Activated CD4-positive, alpha-beta T cell treated with anti-CD3 and anti-CD28 coated beads for 4 hours (primary cell): ENCODE measurements around the gene IFNK.
"Not testable (repeated sequence)": the region's sequence is repeated elsewhere in the genome, so short reads cannot be mapped to it uniquely, and the experiment has no call there.

Source experiments
- DNase-seq, 2 donors: peaks; one replicate each; pipeline ENCODE4 v3.0.0-alpha.2; 2020

IFNK gene, protein sequence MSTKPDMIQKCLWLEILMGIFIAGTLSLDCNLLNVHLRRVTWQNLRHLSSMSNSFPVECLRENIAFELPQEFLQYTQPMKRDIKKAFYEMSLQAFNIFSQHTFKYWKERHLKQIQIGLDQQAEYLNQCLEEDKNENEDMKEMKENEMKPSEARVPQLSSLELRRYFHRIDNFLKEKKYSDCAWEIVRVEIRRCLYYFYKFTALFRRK

GRCh38 chr9:27524236-27524635, at the start of gene IFNK:
TSS of gene IFNK (plus strand) at chr9:27524290. CDS start at chr9:27524337, 47 bp downstream.
- no peak for DNase-seq

GRCh38 chr9:27474305-27474704, 49.8 kb upstream of the IFNK start:
- no peak for DNase-seq

DNA sequence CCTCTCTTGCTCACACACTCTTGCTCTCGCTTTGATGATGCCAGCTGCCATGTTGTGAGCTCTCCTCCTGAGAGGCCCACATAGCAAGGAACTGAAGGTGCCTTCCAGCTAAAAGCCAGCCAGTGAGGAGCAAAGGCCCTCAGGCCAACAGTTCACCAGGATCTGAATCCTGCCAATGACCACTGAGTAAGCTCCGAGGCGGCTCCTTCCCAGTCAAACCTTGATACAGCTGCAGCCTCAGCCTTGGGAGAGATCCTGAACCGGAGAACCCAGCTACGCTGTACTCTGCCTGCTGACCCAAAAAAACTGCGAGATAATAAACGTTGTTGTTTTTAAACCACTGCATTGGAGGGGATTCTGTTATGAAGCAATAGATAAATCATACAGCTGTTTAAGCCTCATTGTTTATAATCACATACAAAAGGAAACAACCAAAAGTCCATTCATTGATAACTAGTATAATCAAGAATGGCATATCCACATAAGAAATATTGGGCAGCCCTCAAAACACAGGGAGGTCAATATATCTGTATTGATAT, 49.0 kb upstream of the IFNK start:
- no peak for DNase-seq

- DNase-seq = no peak
These were observed 47.1 kb upstream of the IFNK start for GRCh38 chr9:27476870-27477515.

DNA sequence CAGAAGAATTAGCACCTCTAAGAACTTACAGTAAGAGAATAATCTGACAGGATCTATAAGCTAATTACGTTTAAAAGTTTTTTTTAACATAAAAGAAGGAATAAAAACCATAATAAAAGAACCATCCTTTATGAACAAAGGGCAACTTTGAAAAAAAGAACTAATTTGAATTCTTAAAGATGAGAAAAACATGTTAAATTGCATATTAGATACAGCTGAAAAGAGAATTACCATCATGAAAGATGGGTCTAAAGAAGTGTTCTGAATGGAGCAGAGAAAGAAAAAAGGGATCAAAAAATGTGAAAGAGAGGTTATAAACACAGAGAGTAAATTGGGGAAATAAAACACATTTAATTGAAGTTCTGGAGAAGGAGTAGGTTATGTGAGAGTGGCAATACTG, 45.8 kb upstream of the IFNK start:
- no peak for DNase-seq

DNA sequence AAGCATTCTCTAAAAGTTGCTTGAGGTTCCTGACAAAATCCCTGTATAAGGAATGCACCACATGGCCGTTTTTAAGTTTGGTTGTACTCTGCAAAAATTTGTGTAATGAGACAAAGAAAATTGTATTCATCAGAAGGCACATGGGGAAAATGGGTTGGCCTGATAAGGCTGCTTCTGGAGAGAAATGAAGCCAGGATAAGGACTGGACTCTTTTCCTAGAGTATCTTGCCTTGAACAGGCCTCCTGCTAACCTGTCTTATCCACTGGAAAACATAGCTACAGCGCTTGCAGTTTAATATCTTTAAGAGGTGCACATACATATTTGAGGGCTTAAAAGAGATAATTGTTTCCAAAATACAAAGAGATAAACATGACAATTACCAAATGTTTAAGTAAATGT, 41.4 kb upstream of the IFNK start:
- DNase-seq = no peak

GRCh38 chr9:27483576-27483975, 40.5 kb upstream of the IFNK start:
- no peak for DNase-seq

GRCh38 chr9:27485158-27485557, 38.9 kb upstream of the IFNK start:
- no peak for DNase-seq

- DNase-seq = no peak
These were observed 36.9 kb upstream of the IFNK start for GRCh38 chr9:27487128-27487640.

- no peak for DNase-seq
These were observed 36.2 kb upstream of the IFNK start for GRCh38 chr9:27487927-27488326.

DNA sequence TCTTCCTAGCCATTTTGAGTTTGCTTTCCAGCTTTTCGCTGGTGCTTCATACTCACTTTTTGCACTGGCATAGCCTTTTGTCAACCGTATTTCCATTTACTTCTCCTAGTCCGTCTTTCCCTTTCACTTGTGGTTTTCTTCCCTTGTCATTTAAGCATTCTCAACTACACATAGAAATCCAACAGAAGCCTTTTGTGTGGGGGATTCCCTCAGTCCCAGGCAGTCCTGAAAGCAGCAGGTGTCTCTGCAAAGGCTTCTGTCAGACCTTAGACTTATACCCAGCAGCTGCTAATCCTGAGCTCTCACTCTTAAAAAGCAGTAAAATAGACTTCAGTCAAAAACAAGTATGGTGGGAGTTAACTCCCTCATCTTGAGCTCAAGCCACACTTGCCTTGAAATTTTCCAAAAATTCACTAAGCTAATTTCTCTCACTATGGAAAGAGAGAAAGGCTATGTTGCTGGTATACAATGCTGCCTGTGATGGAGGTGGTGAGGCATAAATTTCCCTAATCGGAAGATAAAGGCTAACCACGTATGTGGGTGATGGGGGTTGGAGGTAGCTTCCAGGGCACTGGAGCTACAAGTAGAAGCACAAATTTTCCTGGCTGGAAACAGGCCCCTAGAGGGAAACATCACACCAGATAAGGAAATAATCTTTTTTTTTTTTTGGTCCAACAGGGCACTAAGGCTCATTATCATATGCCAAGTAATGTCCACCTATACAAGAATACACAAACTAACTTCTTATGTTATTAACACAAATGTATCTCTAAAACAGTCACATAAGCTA, 34.8 kb upstream of the IFNK start:
- DNase-seq = no peak

GRCh38 chr9:27491154-27491553, 32.9 kb upstream of the IFNK start:
- DNase-seq = no peak

GRCh38 chr9:27495480-27496134, 28.5 kb upstream of the IFNK start:
- DNase-seq = no peak

DNA sequence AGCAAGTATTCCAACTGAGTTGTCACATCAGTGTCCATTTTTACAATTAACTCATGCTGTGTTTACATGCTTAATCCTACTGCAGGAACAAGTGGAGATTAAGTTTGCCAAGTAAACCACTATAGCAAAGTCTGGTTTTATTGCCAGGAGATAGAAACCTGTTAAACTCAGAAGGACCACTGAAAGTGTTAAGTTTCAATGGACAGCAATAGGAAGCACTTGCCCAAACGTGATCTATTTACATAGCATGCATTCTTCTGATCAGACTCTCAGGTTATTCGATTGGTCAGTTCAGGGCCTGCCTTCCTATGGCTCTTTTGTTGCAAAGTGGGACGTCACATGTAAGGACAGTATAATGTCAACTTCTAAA, 28.0 kb upstream of the IFNK start:
- DNase-seq = no peak

DNA sequence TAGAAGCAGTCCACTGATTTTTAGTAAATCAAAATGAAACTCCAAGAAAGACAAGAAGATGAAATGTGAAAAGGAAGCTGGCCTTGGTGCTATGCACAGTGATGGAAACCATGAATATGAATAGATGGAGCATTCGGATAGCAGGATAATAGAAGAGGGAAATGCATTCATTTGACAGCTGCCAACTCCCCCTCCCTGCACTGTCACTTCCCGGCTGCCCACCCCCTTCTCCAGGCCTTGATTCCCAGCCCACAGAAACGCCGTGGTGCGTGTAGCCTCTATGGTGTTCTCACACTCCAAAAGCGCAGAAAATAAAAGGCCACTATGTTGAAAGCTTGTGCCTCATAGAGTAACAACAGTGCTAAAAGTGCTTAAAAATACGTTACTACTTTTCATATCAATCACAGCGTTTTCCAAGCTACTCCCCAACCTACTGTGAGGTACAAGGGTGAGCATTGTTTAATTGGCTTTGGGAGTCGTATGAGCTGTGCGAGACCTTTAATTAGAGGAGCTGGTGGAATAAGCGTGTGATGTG, 26.1 kb upstream of the IFNK start:
- no peak for DNase-seq

GRCh38 chr9:27499451-27499850, 24.6 kb upstream of the IFNK start:
- DNase-seq = no peak

- DNase-seq = not testable (repeated sequence)
These were observed 23.2 kb upstream of the IFNK start for GRCh38 chr9:27500902-27501301.

DNA sequence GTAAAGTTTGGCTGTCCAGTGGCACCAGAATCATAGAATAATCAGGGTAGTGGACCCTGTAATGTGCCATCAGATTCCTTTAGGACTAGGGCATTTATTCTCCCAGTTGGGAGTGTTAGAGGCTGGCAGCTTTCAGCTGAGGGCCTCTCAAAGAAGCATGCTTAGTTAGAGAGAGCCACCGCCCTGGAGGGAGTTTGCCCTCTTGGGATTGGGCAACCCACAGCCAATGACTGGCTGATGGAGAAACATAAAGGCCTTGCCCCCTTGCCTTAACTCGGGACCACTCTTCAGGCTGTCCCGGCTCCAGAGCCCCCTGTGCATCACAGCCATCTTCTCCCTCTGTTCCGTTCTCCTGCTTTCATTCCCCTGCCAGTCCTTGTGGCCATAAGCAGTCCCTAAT, 20.5 kb upstream of the IFNK start:
- no peak for DNase-seq

DNA sequence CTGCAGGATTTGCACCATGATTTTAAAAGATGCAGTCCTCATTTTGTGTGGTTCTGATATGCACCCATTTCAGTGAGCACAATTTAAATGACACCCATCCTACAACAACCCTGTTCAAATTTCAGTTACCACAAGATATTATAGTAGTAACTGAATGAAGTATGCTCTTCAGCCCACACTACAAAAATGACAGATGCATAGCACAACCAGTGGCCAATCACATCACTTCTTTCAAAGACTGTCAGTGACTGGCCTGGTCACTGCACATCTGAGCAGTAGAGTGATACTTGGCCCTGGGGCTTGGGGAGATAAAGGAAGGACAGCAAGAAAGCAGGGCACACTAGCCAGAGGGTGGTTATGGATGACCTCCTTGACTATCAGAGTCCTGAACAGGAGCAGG, 19.8 kb upstream of the IFNK start:
- DNase-seq = no peak

DNA sequence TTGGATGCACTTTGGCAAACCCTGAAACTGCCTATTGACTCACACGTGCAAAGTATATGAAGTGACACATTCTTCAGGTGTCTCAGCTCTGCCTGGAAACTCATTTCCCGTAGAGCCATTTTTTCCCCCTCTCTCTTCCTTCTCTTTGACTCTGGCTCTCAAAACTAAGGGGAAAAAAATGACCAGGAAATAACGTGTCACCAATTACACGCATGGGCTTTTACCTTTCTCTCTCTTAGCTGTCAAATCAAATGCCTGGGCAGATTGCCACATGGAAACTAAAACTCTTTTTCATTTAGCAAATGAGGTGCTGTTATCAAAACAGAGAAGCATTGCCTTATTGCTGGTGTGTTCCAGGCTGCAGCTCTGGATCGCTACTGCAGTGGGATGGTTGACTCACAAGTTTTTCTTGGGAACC, 18.3 kb upstream of the IFNK start:
- no peak for DNase-seq

DNA sequence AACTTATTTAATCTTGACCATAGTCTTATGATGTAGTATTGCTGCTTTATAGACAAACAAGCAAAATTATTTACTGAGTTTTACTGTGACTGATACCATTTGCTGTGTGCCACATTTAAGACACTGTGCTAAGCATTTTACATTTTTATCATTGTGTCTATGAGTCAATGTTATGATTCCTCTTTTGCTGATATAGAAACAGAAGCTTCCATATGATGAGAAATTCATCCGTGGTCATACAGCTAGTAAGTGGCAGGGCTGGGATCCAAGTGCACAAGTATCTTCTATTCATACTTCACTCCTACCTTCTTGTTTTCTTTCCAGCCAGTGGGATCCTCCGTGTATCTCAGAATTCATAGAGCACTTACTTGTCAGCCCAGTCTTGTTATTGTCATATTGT, 17.1 kb upstream of the IFNK start:
- DNase-seq = no peak

- no peak for DNase-seq
These were observed 13.3 kb upstream of the IFNK start for GRCh38 chr9:27510780-27511179.

DNA sequence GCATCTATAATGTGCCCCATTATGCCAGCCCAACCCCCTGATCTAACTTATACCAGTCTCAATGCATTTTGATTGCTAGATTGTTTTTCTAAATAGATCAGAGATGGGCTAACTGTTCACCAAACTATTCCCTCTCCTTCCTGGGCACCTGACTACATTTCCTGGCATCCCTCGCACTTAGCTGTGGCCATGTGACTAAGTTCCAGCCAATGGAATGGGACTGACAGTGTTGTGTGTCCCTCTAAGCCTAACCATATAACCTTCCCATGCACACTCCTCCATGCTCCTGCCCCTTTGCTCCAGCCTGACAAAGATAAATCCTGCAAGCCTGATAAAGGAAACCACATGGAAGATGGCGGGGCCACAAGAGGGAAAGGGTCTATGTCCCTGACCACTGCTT, 12.3 kb upstream of the IFNK start:
- DNase-seq = no peak
